Stomach (tissue), 9 donors: ENCODE data around the gene USP12. TPM values are rescaled to one million over a fixed set of nuclear protein-coding genes. Genes with fewer than 3 reads are reported as not detected.

Source experiments
- DNase-seq, 2 donors: peaks; one replicate each; pipeline versions ENCODE4 v3.0.0 to v3.0.0-alpha.2; 2013 to 2019
- H3K27ac ChIP-seq, 5 donors: fragments of 200-600 bp in 4 of 5; sonication (generic) in 4 of 5; one replicate each; pipeline ENCODE4 v1.5.1; 2013 to 2019; ENCODE audit warnings: mild to moderate bottlenecking in 1 of 5, moderate library complexity in 1 of 5
- H3K27me3 ChIP-seq, 3 donors: fragments of 200-600 bp; sonication (generic); one replicate each; pipeline ENCODE4 v1.5.1; 2017 to 2019; ENCODE audit warnings: mixed run types in 1 of 3
- H3K36me3 ChIP-seq, 4 donors: fragments of 200-600 bp; sonication (generic); 1 replicate in 3 of 4; 2 replicates in 1 of 4; pipeline ENCODE4 v1.5.1; 2016 to 2019
- H3K4me1 ChIP-seq, 4 donors: fragments of 200-600 bp; sonication (generic); one replicate each; pipeline ENCODE4 v1.5.1; 2016 to 2019
- H3K4me3 ChIP-seq, 4 donors: fragments of 200-600 bp; sonication (generic) in 3 of 4; one replicate each; pipeline ENCODE4 v1.5.1; 2016 to 2019; ENCODE audit warnings: mild to moderate bottlenecking in 1 of 4
- H3K9me3 ChIP-seq, 4 donors: fragments of 200-600 bp; sonication (generic); one replicate each; pipeline ENCODE4 v1.5.1; 2016 to 2019
- EP300 ChIP-seq: sonication (generic); formaldehyde crosslinking; IDR thresholded peaks from one replicate; pipeline ENCODE4 v1.6.1; 2017; ENCODE audit warnings: antibody characterized with exemption
- POLR2A ChIP-seq, 4 donors: fragments of 450-650 bp; IDR thresholded peaks; one replicate each; pipeline ENCODE4 v1.6.1; 2016; ENCODE audit warnings: antibody characterized with exemption in 4 of 4, control low read depth in 2 of 4, mild to moderate bottlenecking in 1 of 4, moderate library complexity in 1 of 4
- POLR2AphosphoS5 ChIP-seq, 3 donors: sonication (generic); formaldehyde crosslinking; IDR thresholded peaks; one replicate each; pipeline ENCODE4 v1.6.1; 2016; ENCODE audit warnings: antibody characterized with exemption in 3 of 3
- WGBS, 5 donors: extraction: QIAGEN DNeasy Blood & Tissue Kit in 3 of 5; methylation state at CpG; one replicate each; pipeline versions ENCODE4 v1.1.5 to v1.1.7; 2013 to 2018; 5-methylcytosine and 5-hydroxymethylcytosine counted together
- intact Hi-C: fragments of 100-400 bp; cut with DNase I; formaldehyde crosslinking; loops from one replicate; pipeline ENCODE4 v1.15.1; 2023; ENCODE audit warnings: low total_unique reads
- polyA plus RNA-seq, 3 donors: library from polyadenylated mRNA; stranded (reverse); fragments of 200-250 nt; gene quantifications; one replicate each; pipeline ENCODE4 v1.2.3, GENCODE V29; 2013
- total RNA-seq, 5 donors: library from RNA; depleted of rRNA; stranded (reverse); fragments of >200 nt; gene quantifications; one replicate each; pipeline versions ENCODE4 v1.1.0 to v1.2.3, GENCODE V29; 2014 to 2016
- TF ChIP-seq, protein P1 (sequence below), 7 experiments: fragments of 450-650 bp in 4 of 7; fragments of 200-600 bp in 3 of 7; sonication (generic) in 3 of 7; IDR thresholded peaks; one replicate each; pipeline ENCODE4 v1.5.1; 2016 to 2019; ENCODE audit warnings: antibody characterized with exemption in 7 of 7, control low read depth in 2 of 7, mild to moderate bottlenecking in 1 of 7
- donor health status: healthy with polysubstance abuse.
- donor health status: Bipolar disorder and iron deficiency.
- donor health status: healthy.

The USP12 gene
- total and polyA plus RNA-seq, 8 donors: 6.9 to 59.7 (median 21.6) TPM

GRCh38 chr13:27037571-27037970 is 134.0 kb downstream of the USP12 start:
- no peaks in the 10 kb centered on the region for H3K9me3 ChIP-seq
- intact Hi-C loops: no loop called here
- 60 to 78% (median 72%) methylated on average over 5 of the region's 5 CpGs for WGBS, 5 donors
- peaks cover 0 to 33% (median 18%) of the 10 kb centered on the region in 4 donors for H3K4me1 ChIP-seq
- DNase-seq: no peak
- H3K36me3 ChIP-seq: no peaks in the 10 kb centered on the region
- no peak overlapping the region for H3K4me3 ChIP-seq
- TF ChIP-seq POLR2AphosphoS5 (IDR thresholded peaks at IDR 0.05): no peak
- TF ChIP-seq POLR2A (IDR thresholded peaks at IDR 0.05): no peak
- no peak for TF ChIP-seq EP300
- TF ChIP-seq, protein P1, sequence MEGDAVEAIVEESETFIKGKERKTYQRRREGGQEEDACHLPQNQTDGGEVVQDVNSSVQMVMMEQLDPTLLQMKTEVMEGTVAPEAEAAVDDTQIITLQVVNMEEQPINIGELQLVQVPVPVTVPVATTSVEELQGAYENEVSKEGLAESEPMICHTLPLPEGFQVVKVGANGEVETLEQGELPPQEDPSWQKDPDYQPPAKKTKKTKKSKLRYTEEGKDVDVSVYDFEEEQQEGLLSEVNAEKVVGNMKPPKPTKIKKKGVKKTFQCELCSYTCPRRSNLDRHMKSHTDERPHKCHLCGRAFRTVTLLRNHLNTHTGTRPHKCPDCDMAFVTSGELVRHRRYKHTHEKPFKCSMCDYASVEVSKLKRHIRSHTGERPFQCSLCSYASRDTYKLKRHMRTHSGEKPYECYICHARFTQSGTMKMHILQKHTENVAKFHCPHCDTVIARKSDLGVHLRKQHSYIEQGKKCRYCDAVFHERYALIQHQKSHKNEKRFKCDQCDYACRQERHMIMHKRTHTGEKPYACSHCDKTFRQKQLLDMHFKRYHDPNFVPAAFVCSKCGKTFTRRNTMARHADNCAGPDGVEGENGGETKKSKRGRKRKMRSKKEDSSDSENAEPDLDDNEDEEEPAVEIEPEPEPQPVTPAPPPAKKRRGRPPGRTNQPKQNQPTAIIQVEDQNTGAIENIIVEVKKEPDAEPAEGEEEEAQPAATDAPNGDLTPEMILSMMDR (IDR thresholded peaks at IDR 0.05): no peak
- H3K27me3 ChIP-seq: no peaks in the 10 kb centered on the region
- peak overlapping the region in 3 of 5 donors; percentile 1 to 53 (median 38) for H3K27ac ChIP-seq

DNA sequence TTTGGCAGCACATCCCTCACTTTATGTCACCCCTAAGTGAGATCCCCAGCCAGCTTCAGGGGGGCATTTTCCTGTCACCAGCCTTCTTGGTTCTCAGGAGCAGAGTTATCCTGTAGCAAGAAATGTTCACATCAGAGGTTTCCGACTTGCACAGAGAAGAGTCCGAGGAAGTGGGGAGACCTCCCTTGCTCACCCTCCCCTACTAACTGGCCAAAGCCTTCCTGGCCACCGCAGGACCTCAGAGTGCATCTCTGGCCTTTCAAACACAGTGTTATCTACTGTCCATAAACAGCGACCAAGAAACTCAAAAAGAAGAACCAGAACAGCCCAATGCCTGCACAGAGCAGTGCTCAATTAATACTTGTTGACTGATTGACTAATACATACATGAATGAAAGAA is 134.4 kb downstream of the USP12 start:
- 70 to 87% (median 82%) methylated on average over 4 of the region's 4 CpGs for WGBS, 5 donors

GRCh38 chr13:27036236-27036981 is 135.2 kb downstream of the USP12 start:
- no peak for DNase-seq
- intact Hi-C loops: no loop called here
- H3K27ac ChIP-seq: peak overlapping the region in 3 of 5 donors; percentile 8 to 53 (median 38)
- H3K9me3 ChIP-seq: no peaks in the 10 kb centered on the region
- no peaks in the 10 kb centered on the region for H3K27me3 ChIP-seq
- no peak overlapping the region for H3K4me3 ChIP-seq
- H3K36me3 ChIP-seq: no peaks in the 10 kb centered on the region
- WGBS, 5 donors: 53 to 78% (median 70%) methylated on average over 8 of the region's 8 CpGs
- TF ChIP-seq POLR2AphosphoS5 (IDR thresholded peaks at IDR 0.05) (no peak), EP300 (no peak), POLR2A (IDR thresholded peaks at IDR 0.05) (no peak)
- TF ChIP-seq, protein P1 (IDR thresholded peaks at IDR 0.05): no peak
- peaks cover 0 to 33% (median 18%) of the 10 kb centered on the region in 4 donors for H3K4me1 ChIP-seq

More for the DNA sequence above, 134.4 kb downstream of the USP12 start:
- DNase-seq: no peak
- Histone ChIP-seq H3K9me3 (no peaks in the 10 kb centered on the region), H3K4me1 (peaks cover 0 to 33% (median 18%) of the 10 kb centered on the region in 4 donors), H3K36me3 (no peaks in the 10 kb centered on the region), H3K27ac (peak overlapping the region in 3 of 5 donors; percentile 1 to 53 (median 38)), H3K27me3 (no peaks in the 10 kb centered on the region), H3K4me3 (no peak overlapping the region)
- intact Hi-C loops: no loop called here
- TF ChIP-seq, protein P1 (IDR thresholded peaks at IDR 0.05): no peak
- TF ChIP-seq EP300 (no peak), POLR2AphosphoS5 (IDR thresholded peaks at IDR 0.05) (no peak), POLR2A (IDR thresholded peaks at IDR 0.05) (no peak)

GRCh38 chr13:27035892-27036235 is 135.7 kb downstream of the USP12 start:
- TF ChIP-seq, protein P1 (IDR thresholded peaks at IDR 0.05): no peak
- no peak for TF ChIP-seq POLR2AphosphoS5 (IDR thresholded peaks at IDR 0.05)
- no peak for TF ChIP-seq POLR2A (IDR thresholded peaks at IDR 0.05)
- no peak for TF ChIP-seq EP300
- Histone ChIP-seq H3K36me3 (no peaks in the 10 kb centered on the region), H3K9me3 (no peaks in the 10 kb centered on the region), H3K4me3 (no peak overlapping the region), H3K4me1 (peaks cover 0 to 33% (median 18%) of the 10 kb centered on the region in 4 donors), H3K27ac (peak overlapping the region in 3 of 5 donors; percentile 8 to 53 (median 38)), H3K27me3 (no peaks in the 10 kb centered on the region)
- no peak for DNase-seq
- 89 to 93% (median 90%) methylated on average over 11 of the region's 11 CpGs for WGBS, 5 donors
- intact Hi-C loops: no loop called here
